ENCODE measurements around the gene CROCC.

Gene CROCC

DNA sequence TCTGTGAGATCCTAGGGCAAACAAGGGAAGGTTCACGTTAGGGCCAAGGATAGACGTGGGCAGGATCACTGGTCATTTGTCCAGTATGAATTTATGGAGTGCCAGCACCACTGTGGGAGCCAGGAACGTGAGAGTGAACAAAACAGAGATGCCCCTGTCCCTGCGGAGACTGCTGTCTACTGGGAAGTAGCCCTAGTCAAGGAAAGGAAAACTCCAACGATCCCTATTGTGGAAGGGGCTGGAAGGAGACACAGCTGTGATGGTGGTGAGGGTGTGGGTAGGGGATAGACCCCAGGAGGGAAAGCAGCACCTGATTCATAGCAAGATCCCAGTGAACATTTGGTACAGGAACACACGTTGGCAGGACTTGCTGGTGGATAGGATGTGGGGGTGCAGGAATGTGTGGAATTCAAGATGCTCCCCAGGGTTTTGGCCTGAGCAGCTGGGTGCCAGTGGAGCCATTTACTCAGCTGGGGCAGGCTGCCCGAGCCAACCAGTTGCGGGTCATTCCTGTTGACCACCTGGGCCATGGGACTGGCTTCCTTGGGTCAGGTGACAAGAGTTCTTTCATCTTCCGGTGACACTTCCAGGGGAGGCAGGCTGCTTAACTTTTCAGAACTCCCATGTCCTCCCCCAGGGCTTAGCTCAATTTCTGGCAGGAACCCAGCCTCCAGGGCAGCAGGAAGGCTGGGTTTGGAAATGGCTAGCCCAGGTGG, 91.2 kb downstream of the CROCC start:
- ATAC-seq: no peak
- TF ChIP-seq GLIS3 (CRISPR knock-in tag; IDR thresholded peaks at IDR 0.05) (no peak), CSDC2 (CRISPR knock-in tag; IDR thresholded peaks at IDR 0.05) (no peak), ESRRG (CRISPR knock-in tag; IDR thresholded peaks at IDR 0.05) (no peak), ISL1 (CRISPR knock-in tag; IDR thresholded peaks at IDR 0.05) (no peak), SNAI2 (CRISPR knock-in tag; IDR thresholded peaks at IDR 0.05) (no peak), BACH2 (CRISPR knock-in tag; IDR thresholded peaks at IDR 0.05; ENCODE audit: borderline replicate concordance) (no peak), ZNF8 (CRISPR knock-in tag; IDR thresholded peaks at IDR 0.05) (no peak)
- TF ChIP-seq, protein P1, sequence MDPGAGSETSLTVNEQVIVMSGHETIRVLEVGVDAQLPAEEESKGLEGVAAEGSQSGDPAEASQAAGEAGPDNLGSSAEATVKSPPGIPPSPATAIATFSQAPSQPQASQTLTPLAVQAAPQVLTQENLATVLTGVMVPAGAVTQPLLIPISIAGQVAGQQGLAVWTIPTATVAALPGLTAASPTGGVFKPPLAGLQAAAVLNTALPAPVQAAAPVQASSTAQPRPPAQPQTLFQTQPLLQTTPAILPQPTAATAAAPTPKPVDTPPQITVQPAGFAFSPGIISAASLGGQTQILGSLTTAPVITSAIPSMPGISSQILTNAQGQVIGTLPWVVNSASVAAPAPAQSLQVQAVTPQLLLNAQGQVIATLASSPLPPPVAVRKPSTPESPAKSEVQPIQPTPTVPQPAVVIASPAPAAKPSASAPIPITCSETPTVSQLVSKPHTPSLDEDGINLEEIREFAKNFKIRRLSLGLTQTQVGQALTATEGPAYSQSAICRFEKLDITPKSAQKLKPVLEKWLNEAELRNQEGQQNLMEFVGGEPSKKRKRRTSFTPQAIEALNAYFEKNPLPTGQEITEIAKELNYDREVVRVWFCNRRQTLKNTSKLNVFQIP (CRISPR knock-in tag; IDR thresholded peaks at IDR 0.05; ENCODE audit: borderline replicate concordance, low read depth): no peak
- TF ChIP-seq, protein P2, sequence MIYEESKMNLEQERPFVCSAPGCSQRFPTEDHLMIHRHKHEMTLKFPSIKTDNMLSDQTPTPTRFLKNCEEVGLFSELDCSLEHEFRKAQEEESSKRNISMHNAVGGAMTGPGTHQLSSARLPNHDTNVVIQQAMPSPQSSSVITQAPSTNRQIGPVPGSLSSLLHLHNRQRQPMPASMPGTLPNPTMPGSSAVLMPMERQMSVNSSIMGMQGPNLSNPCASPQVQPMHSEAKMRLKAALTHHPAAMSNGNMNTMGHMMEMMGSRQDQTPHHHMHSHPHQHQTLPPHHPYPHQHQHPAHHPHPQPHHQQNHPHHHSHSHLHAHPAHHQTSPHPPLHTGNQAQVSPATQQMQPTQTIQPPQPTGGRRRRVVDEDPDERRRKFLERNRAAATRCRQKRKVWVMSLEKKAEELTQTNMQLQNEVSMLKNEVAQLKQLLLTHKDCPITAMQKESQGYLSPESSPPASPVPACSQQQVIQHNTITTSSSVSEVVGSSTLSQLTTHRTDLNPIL (CRISPR knock-in tag; IDR thresholded peaks at IDR 0.05; ENCODE audit: low read depth): no peak
- TF ChIP-seq, protein P3, sequence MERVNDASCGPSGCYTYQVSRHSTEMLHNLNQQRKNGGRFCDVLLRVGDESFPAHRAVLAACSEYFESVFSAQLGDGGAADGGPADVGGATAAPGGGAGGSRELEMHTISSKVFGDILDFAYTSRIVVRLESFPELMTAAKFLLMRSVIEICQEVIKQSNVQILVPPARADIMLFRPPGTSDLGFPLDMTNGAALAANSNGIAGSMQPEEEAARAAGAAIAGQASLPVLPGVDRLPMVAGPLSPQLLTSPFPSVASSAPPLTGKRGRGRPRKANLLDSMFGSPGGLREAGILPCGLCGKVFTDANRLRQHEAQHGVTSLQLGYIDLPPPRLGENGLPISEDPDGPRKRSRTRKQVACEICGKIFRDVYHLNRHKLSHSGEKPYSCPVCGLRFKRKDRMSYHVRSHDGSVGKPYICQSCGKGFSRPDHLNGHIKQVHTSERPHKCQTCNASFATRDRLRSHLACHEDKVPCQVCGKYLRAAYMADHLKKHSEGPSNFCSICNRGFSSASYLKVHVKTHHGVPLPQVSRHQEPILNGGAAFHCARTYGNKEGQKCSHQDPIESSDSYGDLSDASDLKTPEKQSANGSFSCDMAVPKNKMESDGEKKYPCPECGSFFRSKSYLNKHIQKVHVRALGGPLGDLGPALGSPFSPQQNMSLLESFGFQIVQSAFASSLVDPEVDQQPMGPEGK (CRISPR knock-in tag; IDR thresholded peaks at IDR 0.05; ENCODE audit: borderline replicate concordance): no peak
- TF ChIP-seq, protein P4, sequence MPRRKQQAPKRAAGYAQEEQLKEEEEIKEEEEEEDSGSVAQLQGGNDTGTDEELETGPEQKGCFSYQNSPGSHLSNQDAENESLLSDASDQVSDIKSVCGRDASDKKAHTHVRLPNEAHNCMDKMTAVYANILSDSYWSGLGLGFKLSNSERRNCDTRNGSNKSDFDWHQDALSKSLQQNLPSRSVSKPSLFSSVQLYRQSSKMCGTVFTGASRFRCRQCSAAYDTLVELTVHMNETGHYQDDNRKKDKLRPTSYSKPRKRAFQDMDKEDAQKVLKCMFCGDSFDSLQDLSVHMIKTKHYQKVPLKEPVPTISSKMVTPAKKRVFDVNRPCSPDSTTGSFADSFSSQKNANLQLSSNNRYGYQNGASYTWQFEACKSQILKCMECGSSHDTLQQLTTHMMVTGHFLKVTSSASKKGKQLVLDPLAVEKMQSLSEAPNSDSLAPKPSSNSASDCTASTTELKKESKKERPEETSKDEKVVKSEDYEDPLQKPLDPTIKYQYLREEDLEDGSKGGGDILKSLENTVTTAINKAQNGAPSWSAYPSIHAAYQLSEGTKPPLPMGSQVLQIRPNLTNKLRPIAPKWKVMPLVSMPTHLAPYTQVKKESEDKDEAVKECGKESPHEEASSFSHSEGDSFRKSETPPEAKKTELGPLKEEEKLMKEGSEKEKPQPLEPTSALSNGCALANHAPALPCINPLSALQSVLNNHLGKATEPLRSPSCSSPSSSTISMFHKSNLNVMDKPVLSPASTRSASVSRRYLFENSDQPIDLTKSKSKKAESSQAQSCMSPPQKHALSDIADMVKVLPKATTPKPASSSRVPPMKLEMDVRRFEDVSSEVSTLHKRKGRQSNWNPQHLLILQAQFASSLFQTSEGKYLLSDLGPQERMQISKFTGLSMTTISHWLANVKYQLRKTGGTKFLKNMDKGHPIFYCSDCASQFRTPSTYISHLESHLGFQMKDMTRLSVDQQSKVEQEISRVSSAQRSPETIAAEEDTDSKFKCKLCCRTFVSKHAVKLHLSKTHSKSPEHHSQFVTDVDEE (CRISPR knock-in tag; IDR thresholded peaks at IDR 0.05): no peak

DNA sequence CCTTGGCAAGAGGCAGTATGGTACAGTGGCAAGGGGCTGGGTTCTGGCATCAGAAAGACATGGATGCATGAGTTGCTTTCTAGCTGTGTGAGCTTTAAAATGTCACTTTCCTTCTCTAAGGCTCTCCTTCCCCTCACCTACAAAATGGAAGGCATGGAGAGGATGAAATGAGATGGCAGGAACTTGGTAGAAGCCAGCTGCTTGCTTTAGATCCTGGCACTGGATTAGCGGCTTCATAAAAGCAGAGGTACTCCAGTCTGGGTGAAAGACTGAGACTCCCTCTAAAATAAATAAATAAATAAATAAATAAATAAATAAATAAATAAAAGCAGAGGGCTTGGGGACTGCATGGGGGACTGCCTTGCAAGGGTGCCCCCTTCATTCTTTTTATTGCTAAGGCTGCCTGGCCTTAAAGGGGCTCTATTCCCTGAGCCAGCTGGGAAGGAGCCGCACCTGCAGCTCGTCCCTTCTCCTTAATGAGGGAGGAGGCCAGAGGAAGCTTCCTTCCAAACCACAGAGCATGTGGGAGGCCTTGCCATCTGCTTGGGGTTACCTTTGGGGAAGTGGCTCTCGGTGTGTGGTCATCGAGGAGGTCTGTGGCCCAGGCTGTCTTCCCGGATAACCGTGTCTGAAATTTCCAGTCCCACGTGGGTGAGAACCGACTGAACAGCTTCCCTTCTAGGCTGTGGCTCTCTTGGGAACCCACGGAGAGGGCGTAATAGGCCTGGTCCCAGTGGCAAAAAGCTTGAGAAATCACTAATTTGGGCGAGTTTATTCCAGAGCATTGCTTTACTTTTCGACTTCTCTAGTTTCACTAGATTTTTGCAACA, 92.0 kb downstream of the CROCC start:
- TF ChIP-seq, protein P2 (CRISPR knock-in tag; IDR thresholded peaks at IDR 0.05; ENCODE audit: low read depth): no peak
- no peak for TF ChIP-seq ZC3H10 (CRISPR knock-in tag; IDR thresholded peaks at IDR 0.05)
- no peak for TF ChIP-seq ZNF8 (CRISPR knock-in tag; IDR thresholded peaks at IDR 0.05)
- TF ChIP-seq, protein P1 (CRISPR knock-in tag; IDR thresholded peaks at IDR 0.05; ENCODE audit: borderline replicate concordance, low read depth): no peak
- TF ChIP-seq ZNF565 (CRISPR knock-in tag; conservative IDR thresholded peaks at IDR 0.05; ENCODE audit: low read depth): no peak
- TF ChIP-seq GLIS3 (CRISPR knock-in tag; IDR thresholded peaks at IDR 0.05): no peak
- TF ChIP-seq ZFP30 (CRISPR knock-in tag; IDR thresholded peaks at IDR 0.05): no peak
- TF ChIP-seq, protein P4 (CRISPR knock-in tag; IDR thresholded peaks at IDR 0.05): no peak
- TF ChIP-seq ESRRG (CRISPR knock-in tag; IDR thresholded peaks at IDR 0.05): no peak
- TF ChIP-seq, protein P3 (CRISPR knock-in tag; IDR thresholded peaks at IDR 0.05; ENCODE audit: borderline replicate concordance): no peak
- no peak for TF ChIP-seq TOX (CRISPR knock-in tag; IDR thresholded peaks at IDR 0.05; ENCODE audit: borderline replicate concordance)
- no peak for TF ChIP-seq TCF4 (CRISPR knock-in tag; IDR thresholded peaks at IDR 0.05; ENCODE audit: borderline replicate concordance)
- no peak for TF ChIP-seq ISL1 (CRISPR knock-in tag; IDR thresholded peaks at IDR 0.05)
- TF ChIP-seq, protein P5, sequence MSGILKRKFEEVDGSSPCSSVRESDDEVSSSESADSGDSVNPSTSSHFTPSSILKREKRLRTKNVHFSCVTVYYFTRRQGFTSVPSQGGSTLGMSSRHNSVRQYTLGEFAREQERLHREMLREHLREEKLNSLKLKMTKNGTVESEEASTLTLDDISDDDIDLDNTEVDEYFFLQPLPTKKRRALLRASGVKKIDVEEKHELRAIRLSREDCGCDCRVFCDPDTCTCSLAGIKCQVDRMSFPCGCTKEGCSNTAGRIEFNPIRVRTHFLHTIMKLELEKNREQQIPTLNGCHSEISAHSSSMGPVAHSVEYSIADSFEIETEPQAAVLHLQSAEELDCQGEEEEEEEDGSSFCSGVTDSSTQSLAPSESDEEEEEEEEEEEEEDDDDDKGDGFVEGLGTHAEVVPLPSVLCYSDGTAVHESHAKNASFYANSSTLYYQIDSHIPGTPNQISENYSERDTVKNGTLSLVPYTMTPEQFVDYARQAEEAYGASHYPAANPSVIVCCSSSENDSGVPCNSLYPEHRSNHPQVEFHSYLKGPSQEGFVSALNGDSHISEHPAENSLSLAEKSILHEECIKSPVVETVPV (CRISPR knock-in tag; IDR thresholded peaks at IDR 0.05): no peak
- no peak for TF ChIP-seq ZNF70 (CRISPR knock-in tag; IDR thresholded peaks at IDR 0.05)
- no peak for ATAC-seq

All from SK-N-SH treated with all-trans-retinoic acid at 6 μM for 48 hours (cell line).